Activated CD8-positive, alpha-beta T cell treated with anti-CD3 and anti-CD28 coated beads for 36 hours (primary cell): ENCODE results near the gene BAX. TPM values are rescaled to one million over a fixed set of nuclear protein-coding genes. Genes with fewer than 3 reads are reported as not detected.
"Not testable (repeated sequence)": the region's sequence is repeated elsewhere in the genome, so short reads cannot be mapped to it uniquely, and the experiment has no call there.

Source experiments
- ATAC-seq: fragments of 200-7000 bp; cut with Tn5 transposase; one replicate; pipeline ENCODE4 v1.10.0; 2021; ENCODE audit warnings: mild to moderate bottlenecking, moderate library complexity
- CTCF ChIA-PET: fragments of 350-600 bp; sonication (Branson Sonifier 250); formaldehyde crosslinking; loops from one replicate; lab custom pipeline; 2021; ENCODE audit warnings: antibody characterized with exemption; lab: Charles Lee
- POLR2A ChIA-PET: fragments of 350-600 bp; sonication (Branson Sonifier 250); formaldehyde crosslinking; loops from one replicate; lab custom pipeline; 2021; ENCODE audit warnings: antibody characterized with exemption; lab: Charles Lee
- DNase-seq: peaks from one replicate; pipeline ENCODE4 v3.0.0-alpha.2; 2020
- H3K27ac Mint-ChIP-seq: one replicate; pipeline ENCODE4 v1.8.0; 2021; ENCODE audit warnings: mild to moderate bottlenecking, mixed read lengths
- H3K27me3 Mint-ChIP-seq: one replicate; pipeline ENCODE4 v1.8.0; 2021; ENCODE audit warnings: mixed read lengths
- H3K36me3 Mint-ChIP-seq: one replicate; pipeline ENCODE4 v1.8.0; 2021; ENCODE audit warnings: low read depth, mixed read lengths
- H3K4me1 Mint-ChIP-seq: one replicate; pipeline ENCODE4 v1.8.0; 2021; ENCODE audit warnings: low read depth, mixed read lengths
- H3K4me3 Mint-ChIP-seq: one replicate; pipeline ENCODE4 v1.8.0; 2021; ENCODE audit warnings: mild to moderate bottlenecking, moderate library complexity, mixed read lengths
- H3K9me3 Mint-ChIP-seq: one replicate; pipeline ENCODE4 v1.8.0; 2021; ENCODE audit warnings: mixed read lengths
- CTCF ChIP-seq: fragments of 200-600 bp; IDR thresholded peaks from one replicate; pipeline ENCODE4 v1.8.0; 2022; ENCODE audit warnings: antibody characterized with exemption, mild to moderate bottlenecking
- intact Hi-C: fragments of 100-400 bp; cut with micrococcal nuclease; formaldehyde crosslinking; loops from one replicate; pipeline ENCODE4 v1.10.0; 2022
- total RNA-seq, 2 experiments: library from RNA; stranded (reverse); gene quantifications; one replicate each; pipeline ENCODE4 v1.2.3, GENCODE V29; 2021

BAX gene
- total RNA-seq, 2 experiments from 2014 or later, result 182 to 189 TPM

- intact Hi-C loops, result no loop called here
- Mint-ChIP-seq H3K27ac (no peak overlapping the region), H3K4me3 (no peak overlapping the region), H3K9me3 (no peaks in the 10 kb centered on the region), H3K4me1 (no peaks in the 10 kb centered on the region), H3K36me3 (peaks cover 31% of the 10 kb centered on the region), H3K27me3 (no peaks in the 10 kb centered on the region)
- no peak for TF ChIP-seq CTCF
- CTCF ChIA-PET, result interaction anchor here (1.6 kb wide), 1 partner anchor 75 kb away, joined by 4 read pairs; the partner anchor contains the start of genes GYS1 and RUVBL2
- DNase-seq (no peak), ATAC-seq (no peak)
- POLR2A ChIA-PET, result interaction anchor here (0.7 to 1.1 kb wide), 2 partner anchors 11 to 103 kb away, joined by 3 to 4 read pairs; no protein-coding TSS in a partner anchor
Measured at GRCh38 chr19:48918071-48918470, 36.6 kb upstream of the BAX start.

- peak; percentile 85 for ATAC-seq
- no peaks in the 10 kb centered on the region for H3K27me3 Mint-ChIP-seq
Measured at GRCh38 chr19:48918801-48919247, 35.9 kb upstream of the BAX start.

GRCh38 chr19:48919271-48919670, 35.4 kb upstream of the BAX start:
- DNase-seq, H3K4me3 Mint-ChIP-seq, H3K9me3 Mint-ChIP-seq, H3K4me1 Mint-ChIP-seq, ATAC-seq, intact Hi-C loops, H3K27me3 Mint-ChIP-seq, H3K27ac Mint-ChIP-seq: not testable (repeated sequence)
- peaks cover 26% of the 10 kb centered on the region for H3K36me3 Mint-ChIP-seq
- ChIA-PET POLR2A (interaction anchor here (0.6 to 1.1 kb wide), 3 partner anchors 8 to 17 kb away, joined by 3 read pairs; no protein-coding TSS in a partner anchor), CTCF (interaction anchor here (2.0 kb wide), 1 partner anchor 51 kb away, joined by 8 read pairs; no protein-coding TSS in a partner anchor)

More at GRCh38 chr19:48918801-48919247, 35.9 kb upstream of the BAX start:
- Mint-ChIP-seq H3K27ac (no peak overlapping the region), H3K9me3 (no peaks in the 10 kb centered on the region), H3K4me1 (no peaks in the 10 kb centered on the region), H3K4me3 (no peak overlapping the region), H3K36me3 (peaks cover 30% of the 10 kb centered on the region)
- no peak for TF ChIP-seq CTCF
- ChIA-PET CTCF (interaction anchor here (2.0 kb wide), 1 partner anchor 52 kb away, joined by 8 read pairs; no protein-coding TSS in a partner anchor), POLR2A (interaction anchor here (0.6 to 1.1 kb wide), 4 partner anchors 8 to 104 kb away, joined by 3 to 4 read pairs (median 3); no protein-coding TSS in a partner anchor)
- intact Hi-C loops, result no loop called here
- DNase-seq, result peak; percentile 42

- DNase-seq, result no peak
- POLR2A ChIA-PET, result no interaction called here
- Mint-ChIP-seq H3K4me3 (no peak overlapping the region), H3K36me3 (peaks cover 20% of the 10 kb centered on the region), H3K27me3 (no peaks in the 10 kb centered on the region), H3K4me1 (no peaks in the 10 kb centered on the region), H3K9me3 (no peaks in the 10 kb centered on the region), H3K27ac (no peak overlapping the region)
- TF ChIP-seq CTCF, result no peak
- CTCF ChIA-PET, result no interaction called here
- intact Hi-C loops, result no loop called here
- no peak for ATAC-seq
Measured at GRCh38 chr19:48920949-48921348, 33.7 kb upstream of the BAX start.

GRCh38 chr19:48921721-48922500, 32.8 kb upstream of the BAX start:
- intact Hi-C loops, result no loop called here
- H3K9me3 Mint-ChIP-seq, result no peaks in the 10 kb centered on the region
- TF ChIP-seq CTCF, result no peak
- H3K4me1 Mint-ChIP-seq, result peaks cover 3% of the 10 kb centered on the region
- CTCF ChIA-PET, result no interaction called here
- no peaks in the 10 kb centered on the region for H3K27me3 Mint-ChIP-seq
- H3K27ac Mint-ChIP-seq, result no peak overlapping the region
- DNase-seq (no peak), ATAC-seq (no peak)
- POLR2A ChIA-PET, result no interaction called here
- H3K4me3 Mint-ChIP-seq, result no peak overlapping the region
- H3K36me3 Mint-ChIP-seq, result peaks cover 17% of the 10 kb centered on the region
